ENCODE results near the gene OR4D11.

Gene OR4D11

GRCh38 chr11:59548309-59548656 lies 44.9 kb downstream of the OR4D11 start:
- DNase-seq (ENCODE audit: low read depth in 2 of 2) = no peak

- peak; percentile 90 to 91 for DNase-seq (ENCODE audit: low read depth in 2 of 2)
These were observed 47.0 kb downstream of the OR4D11 start for GRCh38 chr11:59550368-59550841.

GRCh38 chr11:59550842-59551658 lies 47.7 kb downstream of the OR4D11 start:
- peak; percentile 75 to 89 for DNase-seq (ENCODE audit: low read depth in 2 of 2)

GRCh38 chr11:59551659-59552521 lies 48.5 kb downstream of the OR4D11 start:
- peak in 1 of 2 experiments; percentile 21 for DNase-seq (ENCODE audit: low read depth in 2 of 2)

- no peak for DNase-seq (ENCODE audit: low read depth in 2 of 2)
These were observed 49.5 kb downstream of the OR4D11 start for GRCh38 chr11:59552844-59553243.

GRCh38 chr11:59553323-59553722 lies 49.9 kb downstream of the OR4D11 start:
- DNase-seq (ENCODE audit: low read depth in 2 of 2) = no peak
